GM19468 (cell line): ENCODE results near the gene DMD.

ENCODE experiments used
- ATAC-seq: cut with Tn5 transposase; IDR thresholded peaks from one replicate; pipeline ENCODE4 v1.9.1; 2021; ENCODE audit warnings: mild to moderate bottlenecking, moderate library complexity, moderate number of reproducible peaks; ENCODE audit not compliant: unreplicated experiment; ENCODE audit errors: extremely low read depth

DMD gene

DNA sequence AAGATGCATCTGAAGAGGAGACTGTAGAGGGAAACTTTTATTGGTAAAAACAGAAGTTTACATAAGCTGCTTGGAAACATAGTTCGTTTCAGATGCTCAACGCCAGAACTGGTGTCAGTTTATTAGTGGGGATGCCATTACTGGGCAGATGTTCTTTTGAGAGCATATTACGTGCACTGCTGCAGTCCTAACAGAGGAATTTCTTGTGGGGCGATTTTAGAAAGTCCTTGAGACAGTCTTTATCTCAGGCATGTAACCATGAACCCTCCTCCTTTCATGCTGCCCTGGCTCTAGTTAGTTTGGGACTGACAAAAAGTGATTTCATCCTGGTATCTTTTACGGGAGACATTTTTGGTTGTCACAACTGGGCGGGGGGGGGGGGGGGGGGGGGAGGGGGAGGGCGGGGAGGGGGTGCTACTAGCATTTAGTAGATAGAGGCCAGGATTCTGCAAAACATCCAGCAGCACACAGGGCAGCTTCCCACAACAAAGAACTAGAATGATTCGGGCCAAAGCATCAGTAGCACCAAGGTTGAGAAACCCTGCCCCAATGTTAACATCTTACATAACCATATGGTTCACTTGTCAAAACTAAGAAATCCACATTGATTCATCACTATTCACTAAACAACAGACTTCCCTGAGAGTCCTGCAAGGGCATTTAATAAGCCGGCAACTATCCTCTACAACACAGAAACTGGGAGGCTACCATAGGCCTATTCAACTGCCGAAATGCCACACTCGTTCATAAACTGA lies 2021.0 kb downstream of the DMD start:
- ATAC-seq = no peak

DNA sequence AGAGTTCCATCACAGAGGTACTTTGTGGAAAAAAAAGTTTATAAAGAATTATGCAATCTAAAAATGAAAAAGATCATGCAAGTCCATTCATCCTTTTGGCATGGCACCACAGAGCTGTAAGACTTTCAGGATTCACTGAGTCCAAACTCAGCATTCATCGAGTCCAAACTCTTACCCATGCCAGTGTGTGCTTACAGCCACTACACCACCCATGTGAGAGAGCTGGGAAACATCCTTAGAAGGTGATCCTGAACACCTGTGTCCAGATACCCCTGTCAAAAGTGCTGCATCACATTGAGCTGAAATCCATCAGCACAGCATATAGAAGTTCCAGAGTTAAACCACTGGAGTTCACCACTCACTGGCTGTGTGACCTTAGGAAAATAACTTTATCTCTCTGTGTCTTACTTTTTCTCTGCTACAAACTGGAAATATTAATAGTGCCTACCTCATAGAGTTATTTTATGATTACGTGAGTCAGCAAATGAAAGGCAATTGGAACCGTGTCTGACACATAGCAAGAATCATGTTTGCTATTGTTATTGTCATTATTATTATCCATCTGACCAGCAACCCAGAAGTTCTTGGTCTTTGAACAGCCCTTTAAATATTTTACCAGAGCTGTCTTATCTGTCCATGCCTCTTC lies 2024.5 kb downstream of the DMD start:
- no peak for ATAC-seq

DNA sequence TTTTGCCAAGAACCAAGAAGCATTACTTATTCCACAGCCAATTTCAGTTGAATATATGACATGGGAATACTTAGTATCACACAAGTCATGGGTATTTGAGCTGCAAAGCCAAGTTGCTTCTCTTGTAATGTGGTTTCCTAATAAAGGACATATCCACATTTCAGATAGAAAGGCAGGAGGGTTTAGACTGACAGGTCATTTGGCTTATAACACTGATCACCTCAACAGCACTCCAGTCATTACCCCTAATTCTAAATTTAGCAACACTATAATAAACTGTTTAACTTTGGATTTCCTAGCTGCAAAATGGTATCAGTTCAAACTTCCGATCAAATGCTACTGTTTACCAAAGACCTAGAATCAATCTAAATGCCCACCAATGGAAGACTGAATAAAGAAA lies 2025.5 kb downstream of the DMD start:
- no peak for ATAC-seq

DNA sequence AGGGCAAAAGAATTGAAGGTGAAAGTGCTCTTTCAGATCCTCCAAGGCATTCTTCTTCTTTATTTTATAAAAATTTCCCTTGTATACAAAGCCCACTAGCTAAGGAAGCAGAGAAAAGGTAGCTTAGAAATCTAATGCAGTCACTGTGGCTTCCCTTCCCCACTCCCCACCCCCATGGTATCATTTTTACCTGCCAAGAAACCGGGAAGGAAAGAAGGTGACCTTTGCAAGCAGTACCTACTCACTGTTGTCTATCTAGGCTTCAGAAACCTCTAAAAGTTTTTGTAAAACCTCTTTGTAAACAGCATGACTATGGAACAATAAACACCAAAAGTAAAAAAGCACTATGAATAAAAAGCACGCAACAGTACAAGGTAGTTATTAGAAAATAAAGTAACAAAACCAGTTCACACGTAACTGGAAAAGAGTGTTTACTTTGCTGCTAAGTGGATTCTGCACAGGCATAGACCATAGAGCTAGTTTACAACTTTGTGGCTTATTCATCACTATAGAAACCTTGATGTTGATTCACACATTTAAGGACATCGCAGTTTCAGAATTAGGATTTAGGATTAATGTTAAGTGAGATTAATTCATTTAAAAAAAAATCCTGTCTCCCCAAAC lies 2029.9 kb downstream of the DMD start:
- ATAC-seq = no peak

DNA sequence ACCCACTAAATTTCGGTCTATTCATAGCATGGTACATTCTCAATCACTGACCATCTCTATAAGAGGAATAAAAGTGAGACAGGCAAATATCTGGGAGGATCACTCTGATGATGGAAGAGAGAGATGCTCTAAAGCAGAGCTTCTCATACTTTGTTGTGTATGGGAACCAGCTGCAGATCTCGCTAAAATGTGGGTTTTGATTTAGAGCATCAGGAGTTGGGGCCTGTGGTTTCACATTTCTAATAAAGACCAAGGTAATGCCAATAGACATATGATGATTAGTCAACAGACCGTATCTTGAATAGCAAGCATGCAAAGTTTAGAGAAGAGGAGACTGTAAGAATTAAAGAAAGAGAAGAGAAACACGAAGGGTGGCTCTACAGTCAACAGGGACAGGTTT lies 2032.1 kb downstream of the DMD start:
- no peak for ATAC-seq

DNA sequence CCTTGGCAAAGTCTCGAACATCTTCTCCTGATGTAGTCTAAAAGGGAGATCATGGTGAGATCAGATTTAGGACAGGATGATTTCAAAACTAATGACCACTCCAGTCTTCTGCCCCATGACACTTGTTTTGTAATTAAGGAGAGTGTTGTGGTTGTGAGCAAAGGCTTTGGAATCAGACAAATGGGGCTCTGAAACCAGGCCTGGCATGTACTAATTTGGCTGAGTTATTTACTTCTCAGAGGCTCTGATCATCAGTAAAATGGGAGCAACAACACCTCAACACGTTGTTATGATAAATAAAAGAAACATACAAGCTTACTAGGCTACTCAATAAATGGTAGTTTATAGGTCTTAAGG lies 2032.6 kb downstream of the DMD start:
- ATAC-seq = no peak

DNA sequence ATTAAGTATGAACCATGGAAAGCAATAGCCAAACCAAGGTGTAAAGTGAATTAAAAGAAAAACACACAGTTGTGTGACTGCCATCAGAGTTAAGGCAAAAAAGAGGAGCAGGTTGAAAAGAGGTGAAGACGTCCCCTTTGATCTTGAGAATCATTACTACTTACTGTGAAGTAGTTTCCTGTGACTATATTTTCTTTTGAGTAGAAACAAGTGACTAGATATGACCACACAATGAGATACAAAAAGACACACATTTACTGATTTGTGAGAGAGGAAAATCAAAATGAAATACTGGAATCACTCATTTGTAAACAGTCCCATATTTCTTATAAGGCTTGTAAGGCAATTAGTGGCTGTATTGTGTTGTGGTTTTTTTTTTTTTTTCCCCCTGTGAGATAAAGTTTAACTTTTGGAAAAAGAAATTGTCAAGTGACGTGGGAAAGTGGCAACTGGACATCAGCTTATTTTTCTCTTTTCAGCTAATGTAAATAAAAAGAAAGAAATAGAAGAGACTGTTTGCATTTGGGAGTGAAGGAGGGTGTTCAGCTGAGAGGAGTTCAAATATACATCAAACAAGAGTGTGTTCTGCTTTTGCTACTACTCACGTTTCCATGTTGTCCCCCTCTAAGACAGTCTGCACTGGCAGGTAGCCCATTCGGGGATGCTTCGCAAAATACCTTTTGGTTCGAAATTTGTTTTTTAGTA lies 2033.1 kb downstream of the DMD start:
- peak; percentile 31 for ATAC-seq

DNA sequence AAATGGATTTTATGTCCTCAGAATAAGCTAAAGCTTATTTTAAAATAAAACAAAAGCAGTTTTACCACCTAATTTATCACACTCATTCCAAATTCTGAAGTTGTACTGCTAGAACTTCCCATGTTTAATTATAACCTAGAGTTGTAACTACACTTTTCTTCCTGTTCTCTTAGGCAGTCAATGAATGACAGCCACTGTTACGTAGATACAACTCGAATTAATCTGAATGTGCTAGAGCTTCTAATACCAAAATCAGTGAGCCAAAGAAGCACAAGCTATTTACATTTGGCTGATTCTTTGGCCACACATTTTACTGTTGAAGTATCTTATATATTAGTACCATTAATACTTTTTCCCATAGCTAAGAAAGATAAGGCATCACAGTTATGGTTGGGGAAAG lies 2040.6 kb downstream of the DMD start:
- no peak for ATAC-seq

DNA sequence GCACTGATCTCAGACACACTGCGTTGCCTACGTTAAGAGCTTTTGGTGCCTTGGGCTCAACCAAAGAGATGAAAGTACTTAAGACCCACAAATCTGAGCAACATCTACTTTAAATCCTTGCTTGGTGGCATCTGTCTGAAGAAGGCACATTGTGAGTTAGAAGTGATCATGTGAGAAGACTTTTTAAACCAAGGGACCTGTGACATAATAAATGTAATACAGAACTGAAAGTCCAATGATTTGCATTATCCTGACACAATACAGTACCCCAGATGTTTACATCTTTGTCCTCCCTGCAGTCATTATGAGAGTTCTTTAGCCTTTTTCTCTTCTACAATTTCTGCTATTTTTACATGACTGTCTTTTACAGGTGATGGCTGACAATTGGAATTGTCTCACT lies 2042.8 kb downstream of the DMD start:
- peak; percentile 98 for ATAC-seq

DNA sequence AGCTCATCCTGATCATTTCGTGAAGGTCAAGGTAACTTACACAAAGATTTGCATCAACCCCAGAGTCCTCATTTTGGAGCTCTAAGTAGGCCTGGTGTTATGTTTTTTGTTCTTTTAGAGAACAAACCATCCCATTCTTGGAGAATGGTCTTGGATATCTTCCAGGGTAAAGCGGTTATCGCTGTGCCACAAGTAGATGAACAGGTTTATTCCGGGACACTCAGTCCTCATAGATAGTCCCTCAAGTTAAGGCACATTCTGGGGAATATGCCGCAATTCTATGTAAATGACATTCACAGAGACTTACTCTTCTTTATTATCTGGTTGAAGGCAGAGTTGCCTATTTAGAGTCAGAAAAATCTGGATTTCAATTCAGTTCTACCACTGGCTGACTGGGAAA lies 2044.5 kb downstream of the DMD start:
- ATAC-seq = no peak

DNA sequence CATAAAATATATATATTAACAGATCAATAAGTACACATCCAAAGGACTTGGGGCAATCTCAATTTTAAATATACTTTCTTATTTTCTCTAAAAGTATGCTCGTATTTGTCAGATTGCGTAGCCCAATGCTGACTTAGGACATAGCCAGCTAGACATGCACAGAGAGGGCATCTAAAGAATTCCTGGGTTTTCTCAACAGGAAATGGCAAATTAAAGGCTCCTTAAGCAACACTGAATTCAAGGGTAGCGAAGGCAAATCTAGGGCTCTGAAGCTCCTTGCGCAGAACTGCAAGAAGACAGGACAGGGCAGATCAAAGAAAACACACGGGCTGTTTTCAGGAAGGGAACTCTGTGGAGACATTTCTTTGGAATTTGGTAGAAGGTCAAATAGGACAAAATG lies 2044.9 kb downstream of the DMD start:
- ATAC-seq = no peak

DNA sequence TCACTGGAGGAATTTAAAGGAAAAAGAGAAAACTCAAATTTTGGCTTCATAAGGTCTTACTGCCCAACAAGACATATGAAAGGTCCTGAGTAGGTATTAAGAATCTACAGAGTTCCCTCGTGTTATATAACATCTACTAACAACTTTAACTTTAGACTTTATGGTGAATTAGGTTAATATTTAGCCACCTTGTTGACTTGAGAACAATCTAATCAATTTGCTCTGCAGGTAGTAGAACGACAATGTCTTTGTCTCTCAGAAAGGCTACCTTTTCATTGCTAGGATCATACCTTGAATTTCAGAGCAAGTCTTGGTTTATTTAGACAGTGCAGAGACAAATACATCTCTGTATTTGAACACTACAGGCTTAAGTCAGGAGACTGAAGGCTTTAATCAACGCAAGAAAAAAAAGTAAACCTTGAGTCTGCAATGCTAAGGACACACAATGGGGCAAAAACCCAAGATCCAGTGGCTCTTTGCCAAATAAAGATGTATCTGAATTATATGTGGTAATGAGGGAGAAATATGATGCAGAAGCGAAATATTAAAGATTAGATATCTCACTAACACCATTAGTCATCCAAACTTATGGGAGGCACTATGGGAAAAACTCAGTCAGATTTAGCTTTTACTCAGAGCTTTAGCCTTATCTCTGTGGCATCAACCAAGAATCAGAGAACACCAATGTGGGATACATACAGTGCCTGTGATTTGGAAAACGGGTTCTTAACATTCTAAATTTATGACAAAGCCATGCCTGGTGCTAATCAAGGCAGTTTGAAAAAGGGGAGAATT lies 2045.9 kb downstream of the DMD start:
- no peak for ATAC-seq

DNA sequence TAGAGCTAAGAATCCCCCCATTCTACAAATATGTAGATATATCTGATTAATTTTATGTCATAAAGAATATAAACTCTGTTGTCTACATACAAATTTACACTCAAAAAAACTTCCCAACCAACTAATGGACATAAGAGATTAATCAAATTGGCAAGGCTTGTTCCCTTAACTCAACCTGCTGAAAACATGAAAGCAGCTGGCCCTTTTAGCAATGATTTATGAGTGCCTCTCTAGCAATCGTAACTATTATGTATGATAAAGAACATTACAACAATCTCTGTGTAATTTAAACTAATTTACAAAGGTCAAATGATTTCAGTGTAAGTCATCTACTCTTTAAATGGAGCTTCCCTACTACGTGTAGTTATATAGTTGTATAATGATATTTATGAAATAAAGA lies 2056.4 kb downstream of the DMD start:
- no peak for ATAC-seq

DNA sequence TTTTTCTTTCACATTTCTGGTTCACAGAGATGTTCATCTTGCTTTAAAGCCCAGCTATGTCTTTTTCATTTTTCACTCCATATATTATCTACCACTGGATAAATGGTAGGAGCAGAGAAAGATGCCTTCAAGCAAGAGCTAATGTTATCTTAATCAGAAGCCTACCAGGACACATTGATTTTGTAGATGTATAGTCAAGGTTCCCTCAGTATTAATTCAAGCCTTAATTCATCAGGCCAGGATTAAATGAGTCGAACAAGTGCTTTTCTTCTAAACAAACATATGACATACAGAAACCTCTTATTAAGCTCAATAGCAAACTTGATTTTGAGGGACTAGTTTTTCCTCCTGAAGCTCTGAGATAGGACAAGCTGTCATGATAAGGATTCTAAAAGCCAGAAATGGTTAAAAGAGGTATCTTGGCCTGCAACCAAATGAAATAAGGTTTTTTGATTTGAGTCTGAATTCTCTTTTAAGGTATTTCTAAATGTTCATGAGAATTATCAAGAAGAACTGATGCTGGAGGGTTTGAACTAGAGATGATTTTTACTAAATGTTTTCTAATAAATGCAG lies 2057.8 kb downstream of the DMD start:
- ATAC-seq = no peak

DNA sequence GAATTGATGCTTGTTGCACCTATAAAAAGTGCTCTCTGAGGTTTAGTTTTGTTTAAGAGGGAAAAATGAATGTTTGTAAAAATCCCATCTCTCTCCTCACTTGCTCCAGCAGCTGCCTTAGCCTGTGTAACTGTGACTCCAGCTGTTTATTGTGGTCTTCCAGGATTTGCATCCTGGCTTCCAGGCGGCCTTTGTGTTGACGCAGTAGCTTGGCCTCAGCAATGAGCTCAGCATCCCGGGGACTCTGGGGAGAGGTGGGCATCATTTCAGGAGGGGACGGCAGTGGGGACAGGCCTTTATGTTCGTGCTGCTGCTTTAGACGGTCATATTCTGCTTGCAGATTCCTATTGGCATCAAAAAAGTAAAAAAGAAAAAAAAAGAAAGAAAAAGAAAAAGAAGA lies 2064.2 kb downstream of the DMD start:
- no peak for ATAC-seq

DNA sequence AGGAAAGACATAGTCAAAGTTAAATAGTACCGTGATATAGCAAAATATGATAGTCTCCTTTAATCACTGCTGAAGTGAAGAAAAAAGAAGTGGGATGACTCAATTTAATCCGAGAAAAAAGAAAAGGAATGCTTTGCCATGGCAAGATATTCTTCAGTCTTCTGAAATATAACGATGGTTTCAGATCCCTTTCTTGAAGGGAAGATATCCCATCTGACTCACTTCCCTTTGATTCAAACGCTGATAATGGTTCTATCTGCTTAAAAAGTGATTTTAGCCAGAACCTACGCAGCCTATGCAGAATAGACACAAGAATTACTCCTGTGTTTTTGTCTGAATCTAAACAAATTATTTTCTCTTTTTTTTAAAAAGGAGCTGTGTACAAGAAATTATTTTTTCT lies 2071.4 kb downstream of the DMD start:
- no peak for ATAC-seq

DNA sequence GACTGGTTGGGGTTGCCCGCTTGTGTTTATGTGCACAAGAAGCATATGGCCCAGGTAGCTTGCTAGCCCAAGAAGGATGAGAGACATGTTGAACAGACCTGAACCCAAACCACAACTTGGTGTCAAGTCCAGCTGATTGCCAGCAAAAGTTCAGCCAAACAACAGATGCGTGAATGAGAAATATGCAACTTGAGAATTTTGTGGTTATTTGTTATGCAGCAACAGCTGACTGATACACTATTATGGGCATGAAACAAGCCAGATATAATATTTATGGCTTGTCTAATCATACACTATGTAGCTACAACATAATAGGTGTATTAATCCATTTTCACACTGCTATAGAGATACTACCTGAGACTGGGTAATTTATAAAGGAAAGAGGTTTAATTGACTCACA lies 2073.2 kb downstream of the DMD start:
- ATAC-seq = no peak

DNA sequence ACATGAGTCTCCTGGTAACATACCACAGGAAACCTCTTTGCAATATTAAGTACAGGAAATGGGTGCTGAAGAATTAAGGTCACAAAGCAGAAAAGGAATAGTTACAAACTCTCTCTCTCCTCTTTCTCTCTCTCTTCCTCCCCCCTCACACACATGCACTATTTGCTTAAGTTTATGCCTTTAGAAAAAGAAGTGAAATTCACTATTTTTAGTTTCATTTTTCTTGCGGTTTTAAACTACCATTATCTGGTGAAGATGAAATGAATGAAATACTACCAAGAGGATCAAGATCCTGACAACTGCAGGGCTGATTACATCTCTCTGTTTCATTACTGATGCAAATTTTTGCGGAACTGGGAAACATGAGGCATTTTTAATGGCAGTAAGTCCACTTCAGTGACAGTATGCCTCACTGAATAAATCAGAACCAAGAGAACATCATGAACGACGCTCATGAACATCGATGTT lies 2075.2 kb downstream of the DMD start:
- peak; percentile 86 for ATAC-seq

DNA sequence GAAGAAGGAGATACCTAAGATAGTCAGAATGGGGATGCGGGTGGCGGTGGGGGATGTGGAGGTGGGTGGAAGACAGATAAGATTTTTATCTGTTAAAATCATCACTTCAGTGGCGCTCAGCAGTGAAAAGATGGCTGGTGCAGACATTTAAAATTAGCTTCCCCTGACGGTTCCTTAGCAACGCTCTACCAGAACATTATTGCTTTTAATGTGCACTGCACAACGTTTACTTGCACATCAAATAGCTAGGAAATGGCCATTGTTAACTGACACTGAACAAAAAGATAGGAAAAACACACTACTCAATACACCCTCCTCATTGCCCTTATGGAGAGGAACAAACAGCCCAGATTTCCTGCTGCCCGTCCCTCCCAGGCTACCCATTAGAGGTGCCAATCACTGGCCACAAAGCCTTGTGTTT lies 2078.5 kb downstream of the DMD start:
- ATAC-seq = no peak
